GM15510 (cell line): ENCODE results near the gene HDHD5.
A peak's percentile ranks its signal among the peaks of the same experiment; 100 is the strongest.

Source experiments
- POLR2A ChIP-seq: IDR thresholded peaks from 3 replicates; pipeline ENCODE4 v1.6.1; 2011; ENCODE audit warnings: borderline replicate concordance; ENCODE audit not compliant: insufficient read length; ENCODE audit errors: extremely low read depth

HDHD5 gene

GRCh38 chr22:17158568-17159503, at the start of gene HDHD5:
TSS of gene HDHD5 (minus strand) at chr22:17159277. CDS start at chr22:17159251, 26 bp downstream.
- peak; percentile 72 for TF ChIP-seq POLR2A

GRCh38 chr22:17205432-17205831, 46.4 kb upstream of the HDHD5 start:
- no peak for TF ChIP-seq POLR2A

GRCh38 chr22:17201285-17201945, 42.3 kb upstream of the HDHD5 start:
- no peak for TF ChIP-seq POLR2A

DNA sequence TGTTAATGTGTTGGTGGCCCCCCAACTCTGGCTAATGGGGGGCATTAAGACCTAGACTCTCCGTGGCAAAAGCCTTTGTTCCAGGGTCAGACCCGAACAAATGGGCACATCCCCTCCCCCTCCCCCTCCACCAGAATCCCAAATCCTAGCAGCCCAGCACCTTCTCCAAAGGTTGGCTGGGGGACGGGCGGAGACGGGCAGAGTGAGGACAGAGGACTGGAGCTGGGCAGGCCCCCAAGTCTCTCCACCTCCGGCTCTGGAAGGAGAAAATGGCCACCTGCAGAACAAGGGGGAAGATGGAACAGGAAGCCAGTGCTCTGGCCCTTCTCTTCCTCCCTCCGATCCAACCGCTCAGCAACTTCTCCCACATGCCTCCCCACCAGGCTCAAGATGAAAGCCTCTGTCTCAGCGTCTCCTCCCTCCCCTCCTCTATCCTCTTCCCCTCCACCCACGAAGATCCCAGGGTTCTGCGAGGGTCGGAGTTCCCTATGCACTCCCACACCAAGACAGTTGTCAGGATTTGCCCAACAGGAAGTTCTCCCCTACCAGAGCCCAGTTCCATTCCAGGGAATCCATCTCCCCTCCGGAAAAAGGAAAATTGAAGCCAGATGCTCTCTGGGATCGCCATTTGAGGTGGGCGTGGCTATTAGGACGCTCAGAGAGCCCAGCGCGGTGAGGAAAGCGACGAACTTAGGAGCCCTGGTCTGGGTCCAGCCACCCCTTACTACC, 40.1 kb upstream of the HDHD5 start:
- TF ChIP-seq POLR2A = no peak

DNA sequence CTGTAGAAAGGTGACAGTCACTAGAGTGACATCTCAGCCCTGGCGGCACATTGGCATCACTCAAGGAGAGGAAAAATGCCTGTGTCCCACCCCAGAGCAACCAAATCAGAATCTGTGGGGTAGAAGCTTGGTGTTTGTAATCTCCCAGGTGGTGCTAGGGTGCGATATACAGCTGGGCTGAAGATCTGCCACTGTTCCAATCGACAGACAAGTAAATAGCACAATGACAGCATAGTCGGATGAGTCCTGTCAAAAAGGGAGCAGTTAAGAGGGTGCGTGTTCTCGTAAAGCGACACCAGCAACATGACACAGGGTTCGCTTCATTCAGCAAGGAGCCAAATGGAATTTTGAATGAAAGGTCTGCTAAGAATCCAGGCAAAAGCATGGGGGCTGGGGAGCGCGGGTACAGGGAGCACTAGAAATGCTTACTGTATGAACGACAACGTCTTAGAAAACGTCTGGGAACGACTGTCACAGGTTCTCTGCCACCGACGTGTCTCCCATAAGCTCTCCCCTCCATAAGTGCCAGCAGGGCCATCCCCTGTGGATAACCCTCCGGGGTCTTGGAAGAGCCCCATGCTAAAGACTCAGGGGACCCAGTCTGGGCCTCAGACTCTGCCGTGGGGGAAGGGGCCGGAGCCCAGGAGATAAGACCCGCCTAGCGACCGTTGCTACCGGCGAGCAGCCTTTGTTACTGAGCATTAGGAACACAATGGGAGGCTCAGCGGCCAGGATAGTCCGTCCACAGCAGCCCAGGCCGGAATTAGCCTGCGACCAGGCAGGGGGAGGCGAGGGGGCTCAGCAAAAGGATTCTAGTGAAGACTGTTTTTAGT, 39.3 kb upstream of the HDHD5 start:
- TF ChIP-seq POLR2A = no peak

GRCh38 chr22:17194213-17194612, 35.1 kb upstream of the HDHD5 start:
- TF ChIP-seq POLR2A = no peak

DNA sequence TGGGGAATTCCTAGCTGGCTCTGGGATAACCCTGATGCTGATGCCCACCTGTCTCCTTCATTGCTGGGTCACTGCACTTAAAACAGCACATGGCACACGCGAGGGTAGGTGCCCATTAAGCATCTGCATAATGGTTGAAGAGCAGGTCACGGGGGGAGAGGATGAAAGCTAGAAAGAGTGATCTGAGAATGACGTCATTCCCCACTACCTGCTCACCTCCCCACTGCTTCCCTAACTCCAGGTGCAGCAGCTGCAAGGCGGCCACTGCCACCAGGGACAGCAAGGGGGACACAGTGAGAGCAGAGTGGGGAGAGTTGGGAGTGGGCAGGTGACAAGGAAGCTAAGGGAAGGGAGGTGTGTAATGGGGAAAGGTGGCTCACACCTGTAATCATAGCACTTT, 33.1 kb upstream of the HDHD5 start:
- TF ChIP-seq POLR2A = no peak

GRCh38 chr22:17191163-17191784, 32.2 kb upstream of the HDHD5 start:
- no peak for TF ChIP-seq POLR2A

- no peak for TF ChIP-seq POLR2A
These were observed 31.6 kb upstream of the HDHD5 start for GRCh38 chr22:17190702-17191101.

DNA sequence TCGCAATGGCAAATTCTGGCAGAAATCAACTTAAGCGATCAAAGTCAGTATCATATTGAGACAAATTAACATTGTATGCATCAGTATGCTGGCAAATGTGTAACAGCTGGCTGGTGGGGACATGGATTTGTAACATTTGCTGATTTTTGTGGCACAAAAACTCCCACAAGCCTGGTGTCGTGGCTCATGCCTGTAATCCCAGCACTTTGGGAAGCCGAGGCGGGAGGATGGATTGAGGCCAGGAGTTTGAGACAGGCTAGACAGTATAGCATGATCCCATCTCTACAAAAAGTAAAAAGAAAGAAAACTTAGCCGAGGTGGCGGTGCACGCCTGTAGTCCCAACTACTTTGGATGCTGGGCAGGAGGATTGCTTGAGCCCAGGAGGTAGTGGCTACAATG, 17.6 kb upstream of the HDHD5 start:
- no peak for TF ChIP-seq POLR2A

DNA sequence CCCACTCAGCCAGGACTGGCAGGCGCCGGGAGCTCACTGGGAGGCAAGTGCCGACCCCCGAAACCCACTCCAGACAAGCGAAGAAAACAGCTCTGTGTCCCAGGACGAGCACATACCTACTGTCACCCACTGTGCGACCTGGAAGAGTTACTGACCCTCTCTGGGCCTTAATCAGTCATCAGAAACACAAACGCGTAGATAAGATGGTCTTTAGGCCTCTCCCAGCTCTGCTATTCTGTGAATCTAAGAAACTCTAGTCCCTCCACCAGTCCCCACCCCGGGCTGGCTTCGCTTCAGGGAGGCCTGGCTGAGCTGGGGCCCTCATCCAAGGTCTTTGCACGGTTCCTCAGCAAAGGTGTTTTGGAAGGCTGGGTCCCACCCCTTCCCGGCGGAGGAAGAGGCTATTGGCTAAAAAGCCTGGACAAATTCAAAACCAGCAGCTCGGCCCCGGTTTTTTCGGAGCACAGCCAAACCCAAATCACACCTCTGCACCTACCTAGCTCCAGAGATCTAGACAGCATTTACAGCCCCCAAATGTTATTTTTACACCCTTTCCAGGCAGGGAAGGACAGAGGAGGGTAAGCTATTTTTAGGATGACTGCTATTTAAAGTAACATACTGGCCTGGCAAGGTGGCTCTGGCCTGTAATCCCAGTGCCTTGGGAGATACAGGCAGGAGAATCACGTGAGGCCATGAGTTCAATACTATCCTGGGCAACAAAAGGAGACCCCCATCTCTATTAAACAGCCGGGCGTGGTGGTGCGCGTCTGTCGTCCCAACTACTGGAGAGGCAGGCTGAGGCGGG, 13.2 kb upstream of the HDHD5 start:
- peak; percentile 1 for TF ChIP-seq POLR2A

DNA sequence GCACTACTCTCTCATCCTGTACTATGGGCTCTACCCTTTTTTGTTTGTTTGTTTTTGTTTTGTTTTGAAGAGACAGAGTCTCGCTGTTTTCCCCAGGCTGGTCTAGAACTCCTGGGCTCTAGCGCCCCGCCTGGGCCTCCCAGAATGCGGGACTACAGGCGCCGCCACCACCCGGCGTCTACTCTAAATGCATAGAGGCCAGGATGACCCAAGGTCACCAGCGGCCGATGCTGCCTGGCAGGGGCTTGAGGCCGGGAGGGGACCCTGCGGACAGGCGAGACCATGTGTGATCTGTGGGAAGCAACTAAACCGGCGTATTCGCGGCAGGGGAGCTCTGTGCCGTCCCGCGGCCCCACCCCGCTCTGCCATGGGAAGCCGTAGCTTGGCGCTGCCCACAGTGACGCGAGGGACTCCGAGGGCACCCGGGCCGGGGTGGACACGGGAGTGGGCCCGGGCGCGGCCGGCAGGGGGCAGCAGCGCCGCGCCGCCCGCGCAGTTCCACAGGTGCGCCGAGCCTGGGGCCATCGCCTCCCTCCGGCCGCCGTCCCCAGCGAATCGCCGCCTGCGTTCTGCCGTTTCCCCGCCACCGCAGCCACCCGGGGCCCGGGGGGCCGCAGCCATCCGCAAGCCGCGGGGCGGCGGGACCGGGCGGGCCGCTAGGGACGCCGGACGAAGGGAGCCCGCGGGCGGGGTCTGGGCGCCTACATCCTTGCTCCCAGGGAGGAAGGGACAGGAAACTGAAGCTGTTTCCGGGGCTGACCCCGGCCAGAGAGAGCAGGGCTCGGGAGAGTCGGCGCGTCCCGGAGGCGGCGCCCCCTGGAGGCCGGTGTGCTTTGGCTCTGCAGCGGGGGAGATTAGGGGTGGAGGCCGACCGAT, 12.3 kb upstream of the HDHD5 start:
- TF ChIP-seq POLR2A = peak; percentile 59

GRCh38 chr22:17167486-17167885, 8.4 kb upstream of the HDHD5 start:
- TF ChIP-seq POLR2A = no peak
